K562 (cell line): ENCODE data around the gene WDR81. TPM values are rescaled to one million over a fixed set of nuclear protein-coding genes. Genes with fewer than 3 reads are reported as not detected.

ENCODE experiments used
- CHD7 ChIP-seq: fragments of 200-600 bp; sonication (generic); IDR thresholded peaks from one replicate; pipeline ENCODE4 v1.6.1; 2012; ENCODE audit warnings: mild to moderate bottlenecking, low read depth, low read length, inconsistent platforms
- CREB1 ChIP-seq, 2 experiments: sonication (generic) in 1 of 2; formaldehyde crosslinking in 1 of 2; IDR thresholded peaks; 2 replicates each; pipeline versions ENCODE4 v1.6.1 to v1.8.0; 2012 to 2022; ENCODE audit warnings: inconsistent platforms in 1 of 2, mild to moderate bottlenecking in 1 of 2, missing genetic modification reagents in 1 of 2, moderate library complexity in 1 of 2
- E2F4 ChIP-seq: sonication (generic); formaldehyde crosslinking; IDR thresholded peaks from 2 replicates; pipeline ENCODE4 v1.8.0; 2022; ENCODE audit warnings: mild to moderate bottlenecking, low read depth, missing genetic modification reagents
- GABPB2 ChIP-seq: fragments of 250-450 bp; sonication (Bioruptor Pico); conservative IDR thresholded peaks from 2 replicates; pipeline ENCODE4 v1.5.1; 2021; ENCODE audit warnings: mild to moderate bottlenecking
- GMEB1 ChIP-seq: fragments of 250-450 bp; sonication (Bioruptor Pico); IDR thresholded peaks from 2 replicates; pipeline ENCODE4 v1.4.0; 2020; ENCODE audit warnings: mild to moderate bottlenecking
- NR3C1 ChIP-seq: sonication (generic); formaldehyde crosslinking; IDR thresholded peaks from 2 replicates; pipeline ENCODE4 v1.8.1; 2022; ENCODE audit warnings: missing genetic modification reagents
- RAD51 ChIP-seq: fragments of 450-650 bp; IDR thresholded peaks from 2 replicates; pipeline ENCODE4 v1.7.1; 2016; ENCODE audit warnings: low read depth, mild to moderate bottlenecking, borderline replicate concordance
- YBX1 ChIP-seq: fragments of 450-650 bp; IDR thresholded peaks from 2 replicates; pipeline ENCODE4 v1.7.1; 2016; ENCODE audit warnings: mild to moderate bottlenecking
- ZNF277 ChIP-seq: fragments of 250-450 bp; sonication (Bioruptor Pico); IDR thresholded peaks from 2 replicates; pipeline ENCODE4 v1.8.0; 2022; ENCODE audit warnings: inconsistent platforms, mild to moderate bottlenecking, moderate library complexity, borderline replicate concordance
- ZNF408 ChIP-seq: fragments of 250-450 bp; sonication (Bioruptor Pico); IDR thresholded peaks from 2 replicates; pipeline ENCODE4 v1.4.0; 2020; ENCODE audit warnings: low read depth, mild to moderate bottlenecking, moderate library complexity
- ZNF695 ChIP-seq: fragments of 450-650 bp; formaldehyde crosslinking; IDR thresholded peaks from 2 replicates; pipeline ENCODE4 v1.4.0; 2020; ENCODE audit warnings: mild to moderate bottlenecking, moderate library complexity
- polyA plus RNA-seq, 8 experiments: library from polyadenylated mRNA; depleted of rRNA in 4 of 8; stranded (reverse) in 5 of 8; unstranded in 3 of 8; fragments of >200 nt; fragmentation: Nextera tagmentation in 2 of 8; fragmentation: Illumina TruSeq in 1 of 8; extraction: Ambion mirVana in 2 of 8; extraction: Trizol in 1 of 8; gene quantifications; 2 replicates each; pipeline versions ENCODE4 v1.2.1 to v1.2.3, GENCODE V29; 2011 to 2014; ENCODE audit warnings: inconsistent platforms in 1 of 8, missing spikeins in 1 of 8
- total RNA-seq, 7 experiments: library from RNA; depleted of rRNA in 6 of 7; stranded (reverse); fragments of >200 nt in 6 of 7; fragmentation: Illumina TruSeq in 2 of 7; extraction: Trizol in 2 of 7; gene quantifications; 2 replicates each; pipeline versions ENCODE4 v1.2.1 to v1.2.3, GENCODE V29; 2011 to 2021; ENCODE audit warnings: low replicate concordance in 1 of 7

The WDR81 gene
- total and polyA plus RNA-seq, 9 of the 15 experiments (the other 6 are each of a cell fraction or from before 2014, with no cell fraction given), result 0.01 to 17.1 (median 3.3) TPM

GRCh38 chr17:1684378-1685189 is 39.9 kb upstream of the WDR81 start, which contains the start of gene PRPF8 (continued):
- peak; percentile 47; the same call in 1 of the 2 replicates for TF ChIP-seq CREB1 (IDR thresholded peaks at IDR 0.05)
- 0 out of 2 replicates have a peak, but pooled peaks have one; percentile 41 for TF ChIP-seq CREB1 (CRISPR knock-in tag; IDR thresholded peaks at IDR 0.05)
- TF ChIP-seq CHD7, result no peak
- no peak for TF ChIP-seq NR3C1 (CRISPR knock-in tag)
- TF ChIP-seq YBX1, result no peak
- no peak for TF ChIP-seq ZNF408 (CRISPR knock-in tag)
- peak; percentile 30; the same call in 1 of the 2 replicates for TF ChIP-seq GMEB1
- no peak for TF ChIP-seq GABPB2
- TF ChIP-seq E2F4 (CRISPR knock-in tag), result no peak
- no peak for TF ChIP-seq ZNF695 (CRISPR knock-in tag)
- TF ChIP-seq RAD51, result no peak
- no peak for TF ChIP-seq ZNF277
